DMS 273 (cell line): ENCODE measurements around the gene RUVBL2.
"Not testable (repeated sequence)": the region's sequence is repeated elsewhere in the genome, so short reads cannot be mapped to it uniquely, and the experiment has no call there.

Source experiments
- DNase-seq: peaks from one replicate; lab custom pipeline; 2025; ENCODE audit not compliant: unreplicated experiment; lab: John Stamatoyannopoulos, UW

The RUVBL2 gene

GRCh38 chr19:49016067-49016839 is 22.6 kb downstream of the RUVBL2 start:
- DNase-seq, result no peak

GRCh38 chr19:49017041-49017665 is 23.5 kb downstream of the RUVBL2 start, which contains the start of gene LHB:
Gene LHB (minus strand): TSS chr19:49017091. CDS start chr19:49017081, 10 bp downstream.
- DNase-seq, result no peak

DNA sequence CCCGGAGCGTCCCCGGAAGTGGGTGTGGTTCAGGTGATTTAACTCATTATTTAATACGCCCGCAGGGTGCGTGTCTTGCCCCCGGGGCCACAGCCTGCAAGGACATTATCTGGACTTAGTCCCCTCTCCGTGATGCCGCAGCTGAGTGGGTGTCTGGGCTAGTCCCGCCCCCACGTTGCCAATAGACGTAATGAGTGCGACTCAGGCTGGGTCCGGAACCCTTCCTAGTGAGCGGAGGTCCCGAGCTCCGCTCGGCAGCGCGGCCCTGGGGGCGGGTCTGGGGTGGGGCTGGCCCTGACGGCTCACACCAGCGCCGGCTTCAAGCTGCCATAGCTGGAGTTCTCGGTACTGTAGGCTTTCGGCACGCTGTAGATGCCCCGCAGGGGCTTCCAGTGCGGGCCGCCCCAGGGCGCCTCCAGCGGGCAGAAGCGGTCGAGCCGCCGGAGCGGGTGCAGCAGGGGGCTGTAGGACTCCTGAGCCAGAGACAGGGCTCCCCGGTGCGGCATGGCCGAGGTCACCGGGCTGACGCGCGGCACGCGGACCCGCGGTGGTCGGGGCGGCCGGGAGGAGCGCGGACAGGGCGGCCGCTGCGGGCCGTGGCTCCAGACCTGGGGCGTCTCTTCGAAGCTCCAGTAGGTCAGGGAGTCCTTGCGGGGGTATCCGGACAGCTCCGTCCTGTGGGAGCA is 24.1 kb downstream of the RUVBL2 start:
- peak; percentile 92 for DNase-seq

DNA sequence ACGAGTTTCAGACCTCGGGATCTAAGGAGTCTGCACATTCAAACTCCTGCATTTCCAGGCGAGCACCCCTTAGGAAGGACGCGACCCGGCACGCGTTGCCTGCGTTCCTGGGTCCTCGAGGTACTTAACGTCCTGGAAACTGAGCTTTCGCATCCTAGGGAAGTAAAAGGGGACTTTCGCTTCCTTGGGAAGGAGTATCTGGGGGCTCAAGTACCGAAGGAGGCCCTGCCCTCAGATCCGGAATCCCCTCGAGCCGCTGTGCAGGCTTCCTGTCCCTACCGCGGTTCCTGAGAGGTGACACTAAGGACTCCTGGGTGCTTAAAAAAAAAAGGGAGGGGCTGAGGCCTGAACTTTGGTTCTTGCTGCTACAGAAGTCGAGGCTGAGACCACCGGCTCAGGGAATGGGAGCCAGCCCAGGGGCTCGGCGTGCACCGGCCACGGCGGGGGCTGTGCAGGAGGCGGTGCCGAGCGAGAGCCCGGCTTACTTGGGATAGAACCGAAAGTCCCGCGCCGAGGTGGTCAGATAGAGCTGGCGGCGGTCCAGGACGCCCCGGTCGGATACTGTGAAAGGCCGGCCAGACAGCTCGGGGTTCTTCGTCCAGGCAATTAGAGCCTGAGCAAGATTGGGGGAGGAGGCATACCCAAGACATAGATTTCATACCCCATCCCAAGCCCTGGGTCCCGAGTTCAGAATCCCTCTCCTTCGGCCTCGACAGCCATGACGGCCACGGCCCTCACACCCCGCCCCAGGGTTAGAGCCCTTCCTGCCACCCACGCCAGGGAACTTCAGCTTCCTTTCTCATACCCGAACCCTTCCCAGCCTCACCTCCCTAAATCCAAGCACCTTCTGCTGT is 24.9 kb downstream of the RUVBL2 start:
- peak; percentile 56 for DNase-seq

GRCh38 chr19:49019242-49019932 is 25.7 kb downstream of the RUVBL2 start:
- peak; percentile 80 for DNase-seq

DNA sequence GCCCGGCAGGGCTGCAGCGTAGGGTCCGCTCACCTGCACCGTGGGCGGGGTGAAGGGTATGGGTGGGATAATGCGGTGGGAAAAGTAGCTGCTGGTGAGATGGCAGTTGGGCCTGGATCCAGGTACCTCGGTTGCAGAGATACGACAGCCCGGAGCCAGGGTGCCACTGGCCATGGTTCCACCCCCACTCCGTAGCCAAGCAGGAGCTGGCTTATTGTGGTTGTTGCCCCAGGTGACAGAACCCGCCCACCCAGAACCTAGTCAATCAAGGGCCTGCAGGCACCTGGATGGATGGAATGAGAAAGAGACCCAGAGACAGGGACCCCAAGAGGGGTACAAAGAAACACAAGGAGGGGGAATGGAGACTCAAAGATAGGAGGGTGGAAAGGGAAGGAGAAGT is 26.7 kb downstream of the RUVBL2 start:
- DNase-seq, result peak; percentile 39

DNA sequence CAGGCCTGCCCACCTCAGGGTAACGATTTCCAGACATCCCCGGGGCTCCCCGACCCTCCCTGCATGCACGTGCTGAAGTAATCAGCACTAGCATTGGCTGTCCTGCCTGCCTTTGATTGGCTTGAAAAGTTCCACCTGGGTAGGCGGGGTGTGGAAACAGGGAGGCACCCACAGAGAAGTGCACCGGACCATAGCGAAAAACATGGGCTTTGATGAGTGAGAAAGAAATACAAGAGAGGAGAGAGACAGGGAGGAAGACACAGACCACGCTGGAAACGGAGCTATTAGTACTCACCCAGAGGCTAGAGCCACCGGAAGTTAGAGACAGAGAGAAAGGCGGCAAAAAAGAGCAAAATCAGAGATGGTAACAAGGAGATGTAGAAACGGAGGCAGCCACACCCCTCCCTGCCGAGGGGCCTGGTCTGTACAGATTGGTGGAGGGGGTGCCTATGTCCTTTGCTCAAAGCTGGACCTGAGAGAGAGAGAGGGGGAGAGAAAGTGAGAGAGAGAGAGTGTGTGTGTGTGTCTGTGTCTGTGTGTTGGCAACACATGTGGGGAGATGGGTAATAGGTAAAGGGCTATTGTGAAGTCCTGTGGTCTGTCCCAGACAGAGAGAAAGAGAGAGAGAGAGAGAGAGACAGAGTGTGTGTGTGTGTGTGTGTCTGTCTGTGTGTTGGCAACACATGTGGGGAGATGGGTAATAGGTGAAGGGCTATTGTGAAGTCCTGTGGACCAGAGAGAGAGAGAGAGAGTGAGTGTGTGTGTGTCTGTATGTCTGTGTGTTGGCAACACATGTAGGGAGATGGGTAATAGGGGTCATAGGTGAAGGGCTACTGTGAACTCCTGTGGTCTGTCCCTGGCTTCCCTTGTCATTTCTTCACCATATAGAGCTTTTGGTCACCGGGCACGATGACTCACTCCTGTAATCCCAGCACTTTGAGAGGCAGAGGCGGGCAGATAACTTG is 27.5 kb downstream of the RUVBL2 start:
- DNase-seq, result peak; percentile 37

- DNase-seq, result no peak
Measured at GRCh38 chr19:49022116-49022515, 28.4 kb downstream of the RUVBL2 start.

- not testable (repeated sequence) for DNase-seq
Measured at GRCh38 chr19:49024233-49024632, 30.5 kb downstream of the RUVBL2 start, which contains the start of gene CGB3. Gene CGB3 (minus strand): TSS chr19:49024333. CDS start chr19:49023971, 362 bp downstream.

DNA sequence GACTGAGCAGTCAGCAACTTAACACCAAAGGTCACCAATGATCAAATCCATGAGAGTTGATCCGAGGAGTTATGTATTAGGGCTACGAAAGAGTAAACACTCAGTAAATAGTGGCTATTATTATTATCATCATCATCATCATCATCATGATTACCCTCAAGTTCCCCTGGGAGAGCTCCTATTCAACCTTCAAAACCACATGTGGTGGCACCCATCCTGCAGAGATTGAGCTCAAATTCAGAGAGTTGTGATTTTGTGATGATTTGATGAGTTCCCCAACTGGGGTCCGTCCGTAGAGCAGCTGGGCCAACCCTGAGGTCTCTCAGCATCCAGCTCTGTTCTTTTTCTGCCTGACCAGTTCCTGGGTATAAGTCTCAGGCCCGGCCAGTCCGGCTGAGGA is 31.4 kb downstream of the RUVBL2 start:
- not testable (repeated sequence) for DNase-seq

GRCh38 chr19:49025599-49025998 is 31.9 kb downstream of the RUVBL2 start:
- not testable (repeated sequence) for DNase-seq

GRCh38 chr19:49028686-49029085 is 35.0 kb downstream of the RUVBL2 start:
- not testable (repeated sequence) for DNase-seq

DNA sequence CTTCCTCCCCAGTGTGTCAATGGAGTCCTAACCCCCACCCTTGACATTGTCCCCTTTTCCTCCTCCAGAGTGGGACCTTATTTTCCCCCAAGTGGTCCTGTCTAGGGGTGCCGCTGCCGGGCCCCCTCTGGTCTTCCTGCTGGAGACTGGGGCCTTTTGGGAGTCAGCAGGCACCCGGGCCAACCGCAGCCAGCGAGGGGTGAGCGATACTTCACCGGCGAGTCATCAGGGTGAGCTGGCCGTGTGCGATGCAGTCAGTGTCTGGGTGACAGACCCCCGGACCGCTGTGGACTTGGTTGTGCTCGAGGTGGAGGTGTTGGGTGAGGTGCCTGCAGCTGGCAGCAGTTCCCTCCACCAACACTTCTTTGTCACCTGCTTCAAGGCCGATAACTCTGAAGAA is 36.1 kb downstream of the RUVBL2 start:
- DNase-seq, result not testable (repeated sequence)

DNA sequence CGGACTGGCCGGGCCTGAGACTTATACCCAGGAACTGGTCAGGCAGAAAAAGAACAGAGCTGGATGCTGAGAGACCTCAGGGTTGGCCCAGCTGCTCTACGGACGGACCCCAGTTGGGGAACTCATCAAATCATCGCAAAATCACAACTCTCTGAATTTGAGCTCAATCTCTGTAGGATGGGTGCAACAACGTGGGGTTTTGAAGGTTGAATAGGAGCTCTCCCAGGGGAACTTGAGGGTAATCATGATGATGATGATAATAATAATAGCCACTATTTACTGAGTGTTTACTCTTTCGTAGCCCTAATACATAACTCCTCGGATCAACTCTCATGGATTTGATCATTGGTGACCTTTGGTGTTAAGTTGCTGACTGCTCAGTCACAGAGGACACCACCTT is 36.6 kb downstream of the RUVBL2 start:
- not testable (repeated sequence) for DNase-seq

- peak; percentile 81 for DNase-seq
Measured at GRCh38 chr19:49031642-49032301, 38.1 kb downstream of the RUVBL2 start, which contains the start of gene CGB2. Gene CGB2 (plus strand): TSS chr19:49031890. CDS start chr19:49032096, 206 bp downstream.

DNA sequence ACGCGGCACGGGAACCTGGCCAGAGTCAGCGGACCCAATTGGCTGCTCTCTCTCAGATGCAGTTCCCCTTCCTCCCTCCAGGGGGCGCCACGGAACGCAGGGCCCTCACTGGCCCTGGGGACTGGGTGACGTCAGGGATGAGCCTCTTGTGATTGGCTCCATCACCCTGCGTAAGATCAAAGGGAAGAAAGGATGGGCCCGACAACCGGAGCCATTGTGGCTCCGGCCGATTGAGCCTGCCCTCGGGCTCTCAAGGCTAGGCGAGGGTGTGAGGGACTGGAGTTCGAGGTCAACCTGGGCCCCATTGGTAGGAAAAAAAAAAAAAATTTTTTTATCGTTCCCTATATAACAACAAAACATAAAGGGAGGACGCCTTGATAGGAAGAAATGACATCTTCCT is 43.1 kb downstream of the RUVBL2 start, which contains the start of gene CGB1:
CGB1 (minus strand) TSS at position 81 of the 400 bp plus-strand sequence. CDS start 184 bp downstream, outside the sequence.
- peak; percentile 79 for DNase-seq

DNA sequence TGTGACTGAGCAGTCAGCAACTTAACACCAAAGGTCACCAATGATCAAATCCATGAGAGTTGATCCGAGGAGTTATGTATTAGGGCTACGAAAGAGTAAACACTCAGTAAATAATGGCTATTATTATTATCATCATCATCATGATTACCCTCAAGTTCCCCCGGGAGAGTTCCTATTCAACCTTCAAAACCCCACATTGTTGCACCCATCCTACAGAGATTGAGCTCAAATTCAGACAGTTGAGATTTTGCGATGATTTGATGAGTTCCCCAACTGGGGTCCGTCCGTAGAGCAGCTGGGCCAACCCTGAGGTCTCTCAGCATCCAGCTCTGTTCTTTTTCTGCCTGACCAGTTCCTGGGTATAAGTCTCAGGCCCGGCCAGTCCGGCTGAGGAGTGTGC is 44.4 kb downstream of the RUVBL2 start:
- not testable (repeated sequence) for DNase-seq
